ENCODE measurements around the gene ZNF76.
A peak's percentile ranks its signal among the peaks of the same experiment; 100 is the strongest.

Gene ZNF76

DNA sequence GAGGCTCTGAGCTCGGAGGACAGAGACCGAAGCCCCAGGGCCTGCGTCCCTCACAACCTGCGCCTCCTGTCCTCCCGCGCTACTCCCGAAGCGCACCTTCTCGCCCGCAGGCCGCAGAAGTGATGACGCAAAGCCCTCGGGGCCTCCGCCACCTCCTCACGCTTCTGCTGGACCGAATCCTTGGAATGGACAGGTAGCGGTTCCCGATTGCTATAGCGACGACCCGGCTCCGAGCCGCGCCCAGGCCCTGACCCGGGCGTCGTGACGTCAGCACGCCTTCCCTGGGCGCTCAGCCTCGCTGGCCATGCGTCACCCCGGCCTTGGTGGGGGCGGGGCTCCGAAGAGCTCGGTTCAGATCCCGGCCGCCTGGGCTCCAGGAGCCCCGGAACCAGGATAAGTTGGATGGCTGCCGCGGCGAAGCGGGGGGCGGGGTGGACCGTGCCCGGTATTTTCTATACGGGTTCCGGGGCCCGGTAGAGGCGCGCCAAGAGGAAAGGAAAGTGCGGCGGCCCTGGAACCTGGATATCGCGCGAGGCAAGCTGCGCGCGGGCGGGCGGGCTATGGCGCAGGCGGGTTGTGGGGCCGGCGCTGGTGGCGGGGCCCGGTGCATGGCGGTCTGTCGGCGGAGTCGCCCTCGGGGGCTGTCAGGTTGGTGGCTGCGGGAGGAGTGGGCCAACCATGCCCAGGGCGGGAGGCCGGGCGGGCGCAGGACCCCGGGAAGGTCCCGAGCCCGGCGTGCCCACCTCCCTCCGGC is at the start of gene ZNF76:
Gene ZNF76, plus strand, starts transcription at position 542 of the 754 bp plus-strand sequence. CDS start 21,417 bp downstream, outside the sequence.
- peak; percentile 76 for DNase-seq (ENCODE audit: low read depth)
- peak within 1 kb of the TSS; percentile 70 for H3K4me3 ChIP-seq (ENCODE audit: low read depth, low read length)
- TF ChIP-seq, protein P1, sequence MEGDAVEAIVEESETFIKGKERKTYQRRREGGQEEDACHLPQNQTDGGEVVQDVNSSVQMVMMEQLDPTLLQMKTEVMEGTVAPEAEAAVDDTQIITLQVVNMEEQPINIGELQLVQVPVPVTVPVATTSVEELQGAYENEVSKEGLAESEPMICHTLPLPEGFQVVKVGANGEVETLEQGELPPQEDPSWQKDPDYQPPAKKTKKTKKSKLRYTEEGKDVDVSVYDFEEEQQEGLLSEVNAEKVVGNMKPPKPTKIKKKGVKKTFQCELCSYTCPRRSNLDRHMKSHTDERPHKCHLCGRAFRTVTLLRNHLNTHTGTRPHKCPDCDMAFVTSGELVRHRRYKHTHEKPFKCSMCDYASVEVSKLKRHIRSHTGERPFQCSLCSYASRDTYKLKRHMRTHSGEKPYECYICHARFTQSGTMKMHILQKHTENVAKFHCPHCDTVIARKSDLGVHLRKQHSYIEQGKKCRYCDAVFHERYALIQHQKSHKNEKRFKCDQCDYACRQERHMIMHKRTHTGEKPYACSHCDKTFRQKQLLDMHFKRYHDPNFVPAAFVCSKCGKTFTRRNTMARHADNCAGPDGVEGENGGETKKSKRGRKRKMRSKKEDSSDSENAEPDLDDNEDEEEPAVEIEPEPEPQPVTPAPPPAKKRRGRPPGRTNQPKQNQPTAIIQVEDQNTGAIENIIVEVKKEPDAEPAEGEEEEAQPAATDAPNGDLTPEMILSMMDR (IDR thresholded peaks at IDR 0.05; ENCODE audit: low read depth, low read length, missing control alignments) = no peak

DNA sequence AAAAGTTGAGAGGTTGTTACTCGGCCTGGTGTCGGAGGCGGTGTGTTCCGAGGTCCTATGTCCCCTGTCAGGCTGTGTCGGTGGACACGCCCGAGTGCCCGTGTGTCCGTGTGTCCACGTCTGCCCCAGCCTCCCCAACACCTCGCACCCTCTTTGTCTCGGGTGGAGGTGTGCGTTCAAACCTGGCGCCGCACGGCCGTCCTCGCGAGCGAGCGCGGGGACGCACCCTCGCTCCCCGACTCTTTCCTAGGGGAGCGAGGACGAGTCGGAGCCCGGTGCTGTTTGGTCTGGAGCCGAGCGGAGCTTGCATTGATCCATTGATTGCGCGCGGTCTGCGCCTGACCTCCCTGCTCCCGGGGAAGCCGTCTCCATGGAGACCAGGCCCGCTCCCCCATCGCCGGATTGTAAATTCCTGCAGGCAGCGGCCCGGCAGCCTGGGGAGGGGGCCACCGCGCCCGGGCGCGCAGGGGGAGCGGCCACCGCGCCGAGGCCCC is 46.2 kb upstream of the ZNF76 start:
- TF ChIP-seq, protein P1 (IDR thresholded peaks at IDR 0.05; ENCODE audit: low read depth, low read length, missing control alignments) = no peak
- DNase-seq (ENCODE audit: low read depth) = no peak
- no peak overlapping the region for H3K4me3 ChIP-seq (ENCODE audit: low read depth, low read length)

DNA sequence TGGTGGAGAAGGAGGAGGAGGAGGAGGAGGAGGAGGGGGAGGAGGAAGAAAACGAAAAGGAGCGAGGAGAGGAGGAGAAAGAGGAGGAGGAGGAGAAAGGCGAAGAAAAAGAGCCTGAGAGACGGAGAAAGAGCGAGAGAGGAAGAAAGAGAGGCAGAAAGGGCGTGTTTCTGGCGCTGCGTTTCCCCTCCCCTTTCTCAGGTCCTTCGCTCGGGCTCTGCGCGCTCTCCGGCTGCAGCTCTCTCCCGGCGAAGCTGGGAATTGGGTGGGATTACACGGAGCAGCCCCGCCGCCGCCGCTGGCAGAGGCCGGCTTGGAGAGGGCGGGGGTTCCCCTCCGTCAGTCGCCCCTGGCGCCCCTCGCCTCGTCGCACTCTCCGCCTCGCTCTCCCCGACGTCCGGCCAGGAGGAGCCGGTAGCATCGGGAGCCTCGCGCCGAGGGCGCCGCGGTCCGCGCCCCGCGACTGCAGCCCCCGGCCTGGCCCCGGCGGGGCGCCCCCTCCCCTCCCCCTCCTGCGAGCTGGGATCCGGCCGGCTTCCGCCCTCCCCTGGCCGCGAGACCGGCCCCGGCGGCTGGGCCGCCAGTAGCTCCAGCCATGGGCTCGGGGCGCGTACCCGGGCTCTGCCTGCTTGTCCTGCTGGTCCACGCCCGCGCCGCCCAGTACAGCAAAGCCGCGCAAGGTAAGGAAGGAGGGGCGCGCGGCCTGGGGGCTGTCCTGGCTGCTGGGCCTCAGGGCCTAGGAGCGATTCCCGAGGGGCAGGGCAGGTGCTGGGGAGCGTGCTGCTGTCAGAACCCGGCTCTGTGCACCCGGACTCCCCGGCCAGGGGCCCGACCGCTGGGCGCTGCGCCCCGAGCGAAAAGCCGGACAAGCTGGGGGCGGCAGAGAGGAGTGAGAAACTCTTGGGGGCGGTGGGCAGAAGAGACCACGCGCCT is 45.4 kb upstream of the ZNF76 start, which contains the start of gene SCUBE3:
Gene SCUBE3, plus strand, starts transcription at position 133 of the 933 bp plus-strand sequence. Its CDS starts 463 bp downstream, at position 596.
- TF ChIP-seq, protein P1 (IDR thresholded peaks at IDR 0.05; ENCODE audit: low read depth, low read length, missing control alignments) = no peak
- peak within 1 kb of the TSS; percentile 24 for H3K4me3 ChIP-seq (ENCODE audit: low read depth, low read length)
- DNase-seq (ENCODE audit: low read depth) = no peak

DNA sequence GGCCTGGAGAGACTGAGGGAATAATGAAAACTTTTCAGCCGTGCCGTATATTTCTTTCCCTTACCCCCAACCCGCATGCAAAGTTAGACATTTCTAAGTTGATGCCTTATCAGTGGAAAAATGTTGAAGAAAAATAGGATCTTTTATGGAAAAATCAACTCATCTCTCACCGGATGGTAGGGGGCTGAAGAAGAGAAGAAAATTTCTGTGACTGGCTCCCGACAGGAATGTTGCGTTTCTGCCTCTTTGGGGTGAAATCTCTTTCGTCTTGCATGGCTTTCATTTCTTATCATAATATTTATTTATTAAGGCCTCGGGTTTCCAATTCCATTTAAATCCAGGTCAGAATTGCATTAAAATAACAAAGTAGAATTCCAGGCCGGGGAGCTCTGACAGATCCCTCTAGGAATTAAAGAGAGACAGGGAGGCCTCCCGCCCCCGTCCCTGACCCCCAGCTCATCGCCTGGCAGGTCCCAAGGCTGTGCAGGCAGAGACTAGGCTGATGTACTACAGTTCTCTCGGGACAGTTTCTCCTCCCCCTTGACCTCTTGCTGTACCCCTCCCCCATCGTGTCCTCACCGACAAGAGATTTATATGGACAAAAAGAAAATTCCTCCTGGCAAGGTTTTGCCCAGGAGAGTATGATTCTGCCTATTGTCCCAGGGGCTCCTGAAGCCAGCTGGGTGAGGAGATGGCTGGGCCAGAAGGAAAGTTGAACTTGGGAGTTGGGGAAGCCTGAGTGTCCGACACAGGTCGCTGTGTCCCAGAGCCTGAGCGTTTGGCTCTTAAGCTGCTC is 44.5 kb upstream of the ZNF76 start:
- TF ChIP-seq, protein P1 (IDR thresholded peaks at IDR 0.05; ENCODE audit: low read depth, low read length, missing control alignments) = no peak
- H3K4me3 ChIP-seq (ENCODE audit: low read depth, low read length) = no peak overlapping the region
- DNase-seq (ENCODE audit: low read depth) = no peak

DNA sequence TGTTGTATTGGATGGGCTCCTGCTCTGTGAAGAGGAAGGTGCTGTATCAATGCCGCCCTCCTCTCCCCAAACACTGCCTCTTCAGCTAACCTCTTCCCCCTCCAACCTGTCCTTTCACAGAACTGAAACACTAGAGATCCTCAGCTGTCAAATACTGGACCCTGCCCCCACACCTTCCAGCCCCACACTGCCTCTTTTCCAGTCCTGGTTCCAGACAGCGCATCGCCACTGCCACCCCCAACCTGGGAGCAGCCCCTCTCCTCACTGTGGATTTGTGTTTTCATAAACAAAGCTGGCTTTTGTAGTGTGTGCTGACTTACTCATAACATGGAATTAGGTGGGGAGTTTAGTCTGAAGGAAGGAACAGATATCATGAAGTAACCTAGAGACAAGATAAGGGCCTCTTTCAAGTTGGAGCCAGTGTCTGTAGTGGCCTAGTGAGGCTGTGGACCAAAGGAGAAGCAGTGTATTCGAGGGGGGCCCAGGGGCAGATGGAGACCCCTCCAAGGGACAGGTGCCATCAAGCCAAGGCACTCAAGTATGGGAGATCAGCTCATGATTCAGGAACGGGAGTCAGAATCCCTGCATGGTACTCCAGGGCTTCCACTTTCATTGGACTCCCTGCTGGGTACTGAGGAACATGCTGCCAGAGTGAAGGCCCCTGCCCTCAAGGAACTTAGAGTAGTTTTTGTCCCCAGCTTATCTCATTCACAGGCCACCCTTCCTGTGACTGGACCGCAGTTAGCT is 43.7 kb upstream of the ZNF76 start:
- no peak overlapping the region for H3K4me3 ChIP-seq (ENCODE audit: low read depth, low read length)
- TF ChIP-seq, protein P1 (IDR thresholded peaks at IDR 0.05; ENCODE audit: low read depth, low read length, missing control alignments) = no peak
- no peak for DNase-seq (ENCODE audit: low read depth)

DNA sequence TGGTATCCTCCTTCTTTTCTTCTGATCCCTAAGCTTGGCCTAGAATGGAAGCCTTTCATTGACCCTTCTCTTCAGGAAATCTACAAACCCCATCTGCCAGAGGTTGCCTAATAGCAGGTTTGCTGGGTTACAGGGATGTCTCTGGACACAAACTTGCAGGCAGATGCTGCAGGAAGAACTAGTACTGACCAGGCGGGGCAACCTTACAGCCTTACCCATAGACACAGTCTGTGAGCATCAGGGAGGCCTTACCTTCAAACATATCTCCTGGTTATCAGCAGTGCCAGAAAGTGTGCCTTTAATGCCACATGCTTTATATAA is 43.2 kb upstream of the ZNF76 start:
- no peak overlapping the region for H3K4me3 ChIP-seq (ENCODE audit: low read depth, low read length)

More for the DNA sequence above, 43.2 kb upstream of the ZNF76 start:
- DNase-seq (ENCODE audit: low read depth) = no peak
- TF ChIP-seq, protein P1 (IDR thresholded peaks at IDR 0.05; ENCODE audit: low read depth, low read length, missing control alignments) = no peak
